Liver (tissue), 9 donors: ENCODE results near the gene PPP1R14C. TPM values are rescaled to one million over a fixed set of nuclear protein-coding genes. Genes with fewer than 3 reads are reported as not detected.

Experiments used
- DNase-seq: peaks from one replicate; pipeline ENCODE4 v3.0.0-alpha.2; 2017; ENCODE audit warnings: low spot score
- H3K27ac ChIP-seq, 2 donors: one replicate each; pipeline ENCODE4 v1.7.0; 2013; ENCODE audit warnings: inconsistent platforms in 2 of 2, low read length in 2 of 2, control low read depth in 1 of 2, low read depth in 1 of 2, mild to moderate bottlenecking in 1 of 2
- H3K27me3 ChIP-seq, 4 donors: one replicate each; pipeline versions ENCODE4 v1.6.1 to v1.7.0; 2013; ENCODE audit warnings: low read length in 3 of 4, inconsistent platforms in 1 of 4, mild to moderate bottlenecking in 1 of 4, moderate library complexity in 1 of 4; ENCODE audit not compliant: control insufficient read depth in 4 of 4, insufficient read depth in 4 of 4
- H3K36me3 ChIP-seq, 4 donors: one replicate each; pipeline versions ENCODE4 v1.6.1 to v1.7.0; 2013; ENCODE audit warnings: low read length in 3 of 4, mild to moderate bottlenecking in 3 of 4, low read depth in 1 of 4, moderate library complexity in 1 of 4; ENCODE audit not compliant: control insufficient read depth in 4 of 4, insufficient read depth in 3 of 4
- H3K4me1 ChIP-seq, 4 donors: one replicate each; pipeline versions ENCODE4 v1.6.1 to v1.7.0; 2013; ENCODE audit warnings: low read length in 3 of 4, mild to moderate bottlenecking in 3 of 4, moderate library complexity in 1 of 4; ENCODE audit not compliant: control insufficient read depth in 4 of 4, insufficient read depth in 4 of 4
- H3K4me3 ChIP-seq, 3 donors: one replicate each; pipeline versions ENCODE4 v1.6.1 to v1.7.0; 2013; ENCODE audit warnings: low read length in 3 of 3, control low read depth in 1 of 3, low read depth in 1 of 3, mild to moderate bottlenecking in 1 of 3
- H3K9ac ChIP-seq, 2 donors: one replicate each; pipeline ENCODE4 v1.7.0; 2013; ENCODE audit warnings: low read length in 2 of 2, mild to moderate bottlenecking in 2 of 2, moderate library complexity in 2 of 2, control low read depth in 1 of 2, low read depth in 1 of 2
- H3K9me3 ChIP-seq, 4 donors: one replicate each; pipeline versions ENCODE4 v1.6.1 to v1.7.0; 2013; ENCODE audit warnings: low read length in 3 of 4; ENCODE audit not compliant: control insufficient read depth in 4 of 4
- CTCF ChIP-seq: fragments of 150-350 bp; IDR thresholded peaks from 2 replicates; pipeline ENCODE4 v1.5.1; 2017; ENCODE audit warnings: improper control_type of control experiment, low read depth, low read length; ENCODE audit not compliant: missing input control
- FOXA1 ChIP-seq: IDR thresholded peaks from 2 replicates; pipeline ENCODE4 v1.6.1; 2016; ENCODE audit warnings: antibody characterized with exemption
- FOXA2 ChIP-seq: IDR thresholded peaks from 2 replicates; pipeline ENCODE4 v1.6.1; 2016; ENCODE audit warnings: antibody characterized with exemption
- GABPA ChIP-seq, 2 donors: IDR thresholded peaks in 1 of 2; conservative IDR thresholded peaks in 1 of 2; 2 replicates each; pipeline ENCODE4 v1.6.1; 2016; ENCODE audit warnings: antibody characterized with exemption in 2 of 2, mild to moderate bottlenecking in 1 of 2, moderate library complexity in 1 of 2
- HNF4A ChIP-seq, 2 donors: conservative IDR thresholded peaks; 2 replicates each; pipeline ENCODE4 v1.6.1; 2016; ENCODE audit warnings: antibody characterized with exemption in 2 of 2, mild to moderate bottlenecking in 2 of 2
- HNF4G ChIP-seq: IDR thresholded peaks from 2 replicates; pipeline ENCODE4 v1.6.1; 2016; ENCODE audit warnings: antibody characterized with exemption
- JUND ChIP-seq, 2 donors: IDR thresholded peaks; 2 replicates each; pipeline ENCODE4 v1.6.1; 2016; ENCODE audit warnings: antibody characterized with exemption in 2 of 2
- NR2F2 ChIP-seq: IDR thresholded peaks from 2 replicates; pipeline ENCODE4 v1.6.1; 2016; ENCODE audit warnings: antibody characterized with exemption
- RXRA ChIP-seq, 2 donors: IDR thresholded peaks; 2 replicates each; pipeline ENCODE4 v1.6.1; 2017 to 2018; ENCODE audit warnings: antibody characterized with exemption in 2 of 2, mild to moderate bottlenecking in 1 of 2
- SP1 ChIP-seq: IDR thresholded peaks from 2 replicates; pipeline ENCODE4 v1.6.1; 2018; ENCODE audit warnings: antibody characterized with exemption, mild to moderate bottlenecking
- YY1 ChIP-seq: IDR thresholded peaks from 2 replicates; pipeline ENCODE4 v1.6.1; 2016; ENCODE audit warnings: antibody characterized with exemption, mild to moderate bottlenecking
- WGBS: extraction: QIAGEN DNeasy Blood & Tissue Kit; methylation state at CpG from one replicate; pipeline ENCODE4 v1.1.7; 2013; 5-methylcytosine and 5-hydroxymethylcytosine counted together
- polyA plus RNA-seq, 2 donors: library from polyadenylated mRNA; stranded (reverse) in 1 of 2; unstranded in 1 of 2; fragments of 200-250 nt in 1 of 2; fragments of >200 nt in 1 of 2; fragmentation: Nextera tagmentation in 1 of 2; extraction: Ambion mirVana in 1 of 2; gene quantifications; one replicate each; pipeline versions ENCODE4 v1.2.1 to v1.2.3, GENCODE V29; 2013 to 2015
- total RNA-seq, 2 donors: library from RNA; depleted of rRNA; stranded (reverse); fragments of >200 nt; gene quantifications; one replicate each; pipeline ENCODE4 v1.2.3, GENCODE V29; 2014
- TF ChIP-seq, protein P1 (sequence below): IDR thresholded peaks from 2 replicates; pipeline ENCODE4 v1.6.1; 2016; ENCODE audit warnings: antibody characterized with exemption
- TF ChIP-seq, protein P2 (sequence below): IDR thresholded peaks from 2 replicates; pipeline ENCODE4 v1.6.1; 2016; ENCODE audit warnings: antibody characterized with exemption
- donor health status: healthy.
- donor health status: healthy.
- donor health status: healthy.
- donor health status: healthy.
- donor health status: healthy.

The PPP1R14C gene
- total and polyA plus RNA-seq, 4 donors, result 0.05 TPM; not detected in 3

DNA sequence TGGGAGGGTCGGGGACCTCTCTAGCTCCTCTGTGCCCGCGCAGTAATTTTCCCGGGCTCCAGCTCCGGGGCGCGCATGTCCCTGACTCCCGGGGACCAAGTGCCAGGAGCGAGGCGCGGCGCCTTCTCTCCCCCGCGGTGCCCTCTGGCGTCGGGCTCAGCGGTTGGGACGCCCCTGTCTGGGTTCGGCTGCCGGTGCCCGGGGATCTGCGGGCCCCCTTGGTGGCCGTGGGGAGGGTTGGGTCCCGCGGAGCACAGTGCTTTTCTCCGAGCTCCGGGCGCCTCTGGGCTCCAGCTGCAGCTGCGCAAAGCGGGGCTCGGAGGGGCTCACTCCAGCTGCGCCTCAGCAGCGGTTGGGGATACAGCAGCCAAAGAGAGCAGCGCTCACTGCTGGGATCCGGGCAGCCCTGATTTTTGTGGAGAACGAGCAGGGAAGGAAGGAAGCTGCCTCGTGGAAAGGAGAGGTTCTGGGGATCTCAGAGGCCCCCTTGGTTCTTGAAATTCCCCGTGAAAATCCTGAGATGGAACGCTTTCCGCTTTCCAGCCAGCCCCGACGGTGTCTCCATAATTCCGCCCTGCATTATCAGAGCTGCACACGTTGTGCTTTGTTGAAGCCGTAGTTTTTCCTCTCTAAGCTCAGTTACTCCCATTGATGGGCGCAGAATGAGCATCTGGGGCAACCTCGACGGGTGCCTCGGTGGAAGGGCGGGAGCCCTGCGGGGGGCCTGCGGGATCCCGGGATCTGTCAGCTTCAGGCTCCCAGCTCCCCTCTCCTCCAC lies 861 bp downstream of the PPP1R14C start:
- peaks cover 5 to 17% (median 7%) of the 10 kb centered on the region in 4 donors for H3K27me3 ChIP-seq
- TF ChIP-seq GABPA (IDR thresholded peaks at IDR 0.05 in 1 of 2, conservative IDR thresholded peaks at IDR 0.05 in 1 of 2), result no peak
- TF ChIP-seq YY1, result no peak
- no peak for TF ChIP-seq SP1
- no peak overlapping the region for H3K9ac ChIP-seq
- peak overlapping the region in 1 of 3 donors; percentile 56 for H3K4me3 ChIP-seq
- H3K27ac ChIP-seq, result no peak overlapping the region
- no peak for DNase-seq
- no peaks in the 10 kb centered on the region for H3K36me3 ChIP-seq
- WGBS, result 4% methylated on average over 53 of the region's 53 CpGs
- peaks cover 9 to 19% (median 12%) of the 10 kb centered on the region in 4 donors for H3K4me1 ChIP-seq
- no peaks in the 10 kb centered on the region for H3K9me3 ChIP-seq

- H3K4me3 ChIP-seq, result no peak overlapping the region
- H3K4me1 ChIP-seq, result peaks cover 9 to 19% (median 12%) of the 10 kb centered on the region in 4 donors
- peaks cover 5 to 17% (median 7%) of the 10 kb centered on the region in 4 donors for H3K27me3 ChIP-seq
- H3K36me3 ChIP-seq, result no peaks in the 10 kb centered on the region
- 19% methylated on average over 6 of the region's 6 CpGs for WGBS
- TF ChIP-seq FOXA2 (no peak), HNF4G (no peak), GABPA (IDR thresholded peaks at IDR 0.05 in 1 of 2, conservative IDR thresholded peaks at IDR 0.05 in 1 of 2) (no peak)
- no peak for DNase-seq
- H3K9ac ChIP-seq, result no peak overlapping the region
- no peak overlapping the region for H3K27ac ChIP-seq
- H3K9me3 ChIP-seq, result no peaks in the 10 kb centered on the region
Observed at GRCh38 chr6:150144294-150144868, 1.5 kb downstream of the PPP1R14C start.

DNA sequence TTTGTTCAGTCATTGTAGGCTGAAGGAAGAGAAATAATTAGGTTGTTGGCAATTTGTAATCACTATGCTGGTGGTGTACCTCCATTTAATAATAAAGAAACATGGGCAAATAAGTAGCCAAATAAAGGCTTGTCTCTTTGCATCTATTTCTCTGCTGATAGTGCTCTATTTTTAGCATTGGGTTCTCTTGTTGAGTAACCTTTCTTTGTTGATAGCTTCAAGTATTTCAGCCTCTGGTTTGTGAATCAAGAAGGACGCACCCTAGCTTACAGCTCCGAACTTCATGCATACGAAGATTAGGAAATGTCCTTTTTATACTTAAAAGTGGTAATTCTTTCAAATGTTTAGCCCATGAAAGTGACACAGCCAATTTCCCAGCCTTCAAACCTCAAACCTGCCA lies 2.6 kb downstream of the PPP1R14C start:
- H3K4me1 ChIP-seq, result peaks cover 9 to 19% (median 12%) of the 10 kb centered on the region in 4 donors
- H3K9ac ChIP-seq, result no peak overlapping the region
- H3K4me3 ChIP-seq, result no peak overlapping the region
- no peak overlapping the region for H3K27ac ChIP-seq
- 70% methylated on average over 3 of the region's 3 CpGs for WGBS
- H3K27me3 ChIP-seq, result peaks cover 6 to 14% (median 9%) of the 10 kb centered on the region in 4 donors
- no peaks in the 10 kb centered on the region for H3K9me3 ChIP-seq
- H3K36me3 ChIP-seq, result no peaks in the 10 kb centered on the region
- no peak for DNase-seq
- TF ChIP-seq YY1 (no peak), RXRA (IDR thresholded peaks at IDR 0.05) (no peak), HNF4A (conservative IDR thresholded peaks at IDR 0.05) (no peak), FOXA2 (no peak), NR2F2 (no peak), SP1 (no peak), GABPA (IDR thresholded peaks at IDR 0.05 in 1 of 2, conservative IDR thresholded peaks at IDR 0.05 in 1 of 2) (no peak), JUND (IDR thresholded peaks at IDR 0.05) (no peak), FOXA1 (no peak), CTCF (no peak)
- TF ChIP-seq, protein P1, sequence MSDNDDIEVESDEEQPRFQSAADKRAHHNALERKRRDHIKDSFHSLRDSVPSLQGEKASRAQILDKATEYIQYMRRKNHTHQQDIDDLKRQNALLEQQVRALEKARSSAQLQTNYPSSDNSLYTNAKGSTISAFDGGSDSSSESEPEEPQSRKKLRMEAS, result no peak
- TF ChIP-seq, protein P2, sequence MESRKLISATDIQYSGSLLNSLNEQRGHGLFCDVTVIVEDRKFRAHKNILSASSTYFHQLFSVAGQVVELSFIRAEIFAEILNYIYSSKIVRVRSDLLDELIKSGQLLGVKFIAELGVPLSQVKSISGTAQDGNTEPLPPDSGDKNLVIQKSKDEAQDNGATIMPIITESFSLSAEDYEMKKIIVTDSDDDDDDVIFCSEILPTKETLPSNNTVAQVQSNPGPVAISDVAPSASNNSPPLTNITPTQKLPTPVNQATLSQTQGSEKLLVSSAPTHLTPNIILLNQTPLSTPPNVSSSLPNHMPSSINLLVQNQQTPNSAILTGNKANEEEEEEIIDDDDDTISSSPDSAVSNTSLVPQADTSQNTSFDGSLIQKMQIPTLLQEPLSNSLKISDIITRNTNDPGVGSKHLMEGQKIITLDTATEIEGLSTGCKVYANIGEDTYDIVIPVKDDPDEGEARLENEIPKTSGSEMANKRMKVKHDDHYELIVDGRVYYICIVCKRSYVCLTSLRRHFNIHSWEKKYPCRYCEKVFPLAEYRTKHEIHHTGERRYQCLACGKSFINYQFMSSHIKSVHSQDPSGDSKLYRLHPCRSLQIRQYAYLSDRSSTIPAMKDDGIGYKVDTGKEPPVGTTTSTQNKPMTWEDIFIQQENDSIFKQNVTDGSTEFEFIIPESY, result no peak
